Activated CD4-positive, alpha-beta T cell treated with anti-CD3 and anti-CD28 coated beads, Interleukin-2, amount 50 U/mL, for 4 hours (primary cell): Measurements from ENCODE around the gene SLC9C1.
A peak's percentile ranks its signal among the peaks of the same experiment; 100 is the strongest.
"Not testable (repeated sequence)": the region's sequence is repeated elsewhere in the genome, so short reads cannot be mapped to it uniquely, and the experiment has no call there.

Experiments
- DNase-seq, 2 experiments: peaks; one replicate each; pipeline ENCODE4 v3.0.0-alpha.2; 2020

Gene SLC9C1

DNA sequence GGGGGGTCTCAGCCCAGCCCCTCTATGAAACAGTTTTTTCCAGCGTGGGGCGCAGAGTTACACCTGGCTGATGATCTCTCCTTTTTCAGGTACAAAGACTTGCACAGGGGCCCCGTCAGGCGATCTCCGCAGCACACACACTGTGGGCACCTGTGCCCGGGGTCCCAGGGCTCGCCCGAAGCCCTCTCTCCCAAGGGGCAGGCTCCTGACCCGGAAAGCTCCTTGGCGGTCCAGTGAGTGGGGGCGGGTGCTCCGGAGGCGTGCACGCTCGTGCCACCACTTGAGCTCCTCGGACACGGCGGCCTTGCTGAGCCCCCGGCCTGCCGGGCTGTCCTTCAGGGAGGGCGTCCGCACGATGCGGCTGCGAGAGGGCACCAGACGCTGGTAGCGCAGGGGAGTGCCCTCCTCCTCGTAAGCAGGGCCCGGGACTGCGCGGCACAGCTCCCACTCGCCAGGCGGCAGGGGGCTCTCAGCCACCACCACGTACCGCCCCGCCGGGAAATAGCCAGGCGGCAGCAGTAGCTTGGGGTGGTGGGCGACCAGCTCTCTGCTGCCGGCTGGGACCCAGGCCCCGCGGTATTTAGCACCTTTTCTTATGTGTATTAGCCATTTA lies 108.5 kb downstream of the SLC9C1 start:
- DNase-seq: not testable (repeated sequence)

- no peak for DNase-seq
These were observed 118.4 kb downstream of the SLC9C1 start for GRCh38 chr3:112175646-112176045.

- DNase-seq: no peak
These were observed 119.0 kb downstream of the SLC9C1 start for GRCh38 chr3:112175037-112175436.

GRCh38 chr3:112171144-112171543 lies 122.9 kb downstream of the SLC9C1 start:
- DNase-seq: no peak

- DNase-seq: no peak
These were observed 124.0 kb downstream of the SLC9C1 start for GRCh38 chr3:112170046-112170445.

DNA sequence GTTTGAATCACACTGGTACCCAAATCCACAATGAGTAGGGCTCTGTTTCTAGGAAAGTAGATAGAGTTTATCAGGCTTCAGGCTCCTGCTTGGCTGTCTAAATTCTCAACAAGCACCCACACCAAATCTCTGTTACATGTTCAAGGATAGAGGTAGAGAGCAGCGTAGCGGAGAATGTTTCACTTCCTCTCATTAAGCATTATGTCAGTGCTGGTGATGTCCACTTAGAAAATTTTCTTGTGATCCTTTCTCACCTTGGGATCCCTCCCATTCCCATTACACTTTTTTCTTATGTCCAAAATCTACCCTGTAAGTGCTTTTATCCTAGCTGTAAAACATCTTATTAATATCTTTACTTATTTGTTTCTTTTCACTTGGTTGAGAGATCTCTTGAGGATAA lies 126.3 kb downstream of the SLC9C1 start:
- no peak for DNase-seq

- DNase-seq: no peak
These were observed 144.9 kb downstream of the SLC9C1 start for GRCh38 chr3:112149136-112149535.

DNA sequence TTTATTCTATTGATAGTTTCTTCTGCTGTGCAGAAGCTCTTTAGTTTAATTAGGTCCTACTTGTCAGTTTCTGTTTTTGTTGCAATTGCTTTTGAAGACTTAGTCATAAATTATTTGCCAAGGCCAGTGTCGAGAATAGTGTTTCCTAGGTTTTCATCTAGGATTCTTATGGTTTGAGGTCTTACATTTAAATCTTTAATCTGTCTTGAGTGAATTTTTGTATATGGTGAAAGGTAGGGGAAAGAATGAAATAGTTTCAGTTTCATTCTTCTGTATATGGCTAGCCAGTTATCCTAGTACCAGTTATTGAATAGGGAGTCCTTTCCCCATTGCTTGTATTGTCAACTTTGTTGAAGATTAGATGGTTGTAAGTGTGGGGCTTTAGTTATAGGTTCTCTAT lies 150.3 kb downstream of the SLC9C1 start:
- no peak for DNase-seq

- DNase-seq: no peak
These were observed 150.8 kb downstream of the SLC9C1 start for GRCh38 chr3:112143251-112143650.

DNA sequence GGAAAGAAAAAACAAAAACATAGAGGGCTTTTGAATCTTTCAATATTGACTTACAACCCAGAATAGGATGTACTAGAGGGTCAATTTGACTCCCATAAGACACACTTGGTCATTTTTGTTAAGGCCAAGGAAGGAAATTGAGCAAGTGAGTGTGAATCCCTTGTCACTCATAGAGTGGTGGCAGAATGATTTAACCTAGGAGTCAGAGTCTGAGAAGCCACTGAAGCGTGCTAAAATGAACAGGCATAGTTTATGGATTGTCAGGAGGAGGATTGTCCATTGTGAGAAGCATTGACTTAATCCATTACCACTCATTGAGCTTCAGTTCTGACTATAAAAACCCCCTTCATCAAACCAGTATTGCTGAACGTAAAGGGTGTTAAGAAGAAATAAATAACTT lies 152.7 kb downstream of the SLC9C1 start:
- DNase-seq: no peak

GRCh38 chr3:112140584-112140983 lies 153.4 kb downstream of the SLC9C1 start:
- DNase-seq: no peak

DNA sequence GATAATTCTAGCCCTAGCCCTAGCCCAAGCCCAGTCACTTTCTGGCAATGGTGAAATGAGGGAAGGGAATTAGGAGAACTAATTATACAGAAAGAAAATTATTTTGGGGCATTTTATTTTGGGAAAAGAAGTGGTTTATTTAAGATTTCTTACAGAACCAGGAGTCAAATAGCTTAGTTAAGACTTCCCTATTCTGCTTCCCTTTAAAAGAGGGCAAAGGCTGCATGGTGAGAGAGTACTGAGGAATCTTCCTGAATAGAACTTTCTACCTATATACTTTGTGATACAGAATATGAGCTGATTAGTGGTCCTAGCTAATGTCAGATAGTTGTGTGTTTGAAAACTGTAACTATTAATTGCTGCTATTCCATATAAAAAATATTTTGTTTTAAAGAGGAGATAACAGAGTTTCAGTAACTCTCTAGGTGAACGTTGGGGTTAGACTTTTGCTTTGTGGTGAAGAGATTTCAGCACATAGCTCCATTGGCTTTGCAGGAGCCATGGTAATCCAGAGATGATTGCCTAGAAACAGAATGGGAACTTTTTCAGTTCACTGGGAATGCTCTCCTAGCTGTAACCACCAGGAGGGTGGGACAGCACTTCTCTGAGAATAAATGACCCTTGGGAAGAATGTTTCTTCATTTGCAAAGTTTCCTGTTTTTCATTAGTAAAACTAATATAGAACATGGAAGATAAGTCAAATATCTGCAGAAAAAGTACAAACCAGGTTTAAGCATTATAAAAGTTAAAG lies 155.6 kb downstream of the SLC9C1 start:
- no peak for DNase-seq

DNA sequence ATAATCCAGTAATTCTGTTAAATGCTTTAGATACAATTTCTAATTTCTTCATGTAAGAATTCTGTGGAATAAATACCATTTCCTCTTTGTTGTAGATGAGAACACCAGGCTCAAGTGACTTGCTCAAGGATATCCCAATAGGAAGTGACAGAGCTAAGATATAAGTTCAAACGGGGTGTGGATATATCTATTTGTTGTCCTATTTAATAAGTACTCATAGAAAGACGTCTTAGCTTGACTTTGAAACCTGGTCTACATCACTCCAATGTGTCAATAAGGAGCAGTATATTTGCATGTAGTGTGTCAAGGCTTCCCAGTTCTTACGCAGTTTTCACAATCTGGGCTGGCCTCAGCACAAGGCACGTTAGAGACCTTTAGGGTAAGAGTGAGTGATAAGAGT lies 156.2 kb downstream of the SLC9C1 start:
- no peak for DNase-seq

DNA sequence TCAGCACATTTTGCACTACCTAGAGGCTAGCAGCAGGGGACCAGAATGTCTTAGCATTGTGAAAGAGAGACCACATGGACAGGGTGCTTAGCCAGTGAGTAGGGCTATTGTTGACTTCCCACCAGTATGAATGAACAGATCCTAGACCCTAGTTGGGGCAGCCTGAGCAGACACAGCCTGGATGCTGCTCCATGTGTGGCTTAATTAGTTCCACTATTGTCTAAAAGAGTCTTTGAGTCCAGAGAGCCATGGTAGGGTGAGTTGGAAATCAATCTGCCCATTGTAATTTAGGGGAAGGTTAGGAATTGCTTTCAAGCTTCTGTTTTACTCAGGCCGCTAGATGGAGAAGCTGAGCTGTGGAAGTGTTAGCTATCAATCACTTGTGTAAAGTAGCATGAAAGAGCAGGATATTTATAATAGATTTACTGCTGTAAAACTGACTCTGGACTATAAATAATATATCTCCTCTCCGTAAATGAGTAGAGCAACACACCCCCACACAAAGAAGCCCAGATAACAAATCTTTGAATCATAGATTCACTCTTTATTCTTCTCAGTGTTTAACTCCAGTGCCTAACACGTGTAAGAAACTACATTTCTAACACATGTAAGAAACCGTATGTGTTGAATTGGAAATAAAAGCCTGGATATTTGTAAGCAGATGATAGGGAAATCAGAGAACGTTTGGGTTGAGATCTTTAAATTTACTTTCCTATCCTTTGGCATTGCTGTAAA lies 156.9 kb downstream of the SLC9C1 start:
- DNase-seq: peak; percentile 27 to 38

DNA sequence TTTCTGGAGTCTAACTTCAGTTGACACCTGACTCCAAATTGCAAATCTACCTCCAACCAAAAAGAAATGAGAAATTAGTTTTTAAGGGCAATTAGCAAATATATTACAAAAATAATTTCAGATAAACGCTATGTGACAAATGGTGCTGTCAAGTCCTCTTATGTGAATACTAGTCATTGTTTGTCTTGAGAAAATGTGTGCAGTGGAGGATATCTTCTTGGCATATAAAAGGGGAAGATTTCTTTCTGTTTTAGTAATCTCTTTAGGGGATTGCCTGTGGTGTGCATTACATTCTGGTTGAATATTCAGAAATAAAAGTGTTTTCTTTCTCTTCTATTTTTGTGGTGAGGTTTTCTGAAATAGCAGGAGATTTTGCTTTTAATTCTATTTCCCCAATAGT lies 158.0 kb downstream of the SLC9C1 start:
- DNase-seq: no peak

- DNase-seq: no peak
These were observed 159.5 kb downstream of the SLC9C1 start for GRCh38 chr3:112134335-112135124.

GRCh38 chr3:112133626-112134334 lies 160.2 kb downstream of the SLC9C1 start:
- DNase-seq: no peak

DNA sequence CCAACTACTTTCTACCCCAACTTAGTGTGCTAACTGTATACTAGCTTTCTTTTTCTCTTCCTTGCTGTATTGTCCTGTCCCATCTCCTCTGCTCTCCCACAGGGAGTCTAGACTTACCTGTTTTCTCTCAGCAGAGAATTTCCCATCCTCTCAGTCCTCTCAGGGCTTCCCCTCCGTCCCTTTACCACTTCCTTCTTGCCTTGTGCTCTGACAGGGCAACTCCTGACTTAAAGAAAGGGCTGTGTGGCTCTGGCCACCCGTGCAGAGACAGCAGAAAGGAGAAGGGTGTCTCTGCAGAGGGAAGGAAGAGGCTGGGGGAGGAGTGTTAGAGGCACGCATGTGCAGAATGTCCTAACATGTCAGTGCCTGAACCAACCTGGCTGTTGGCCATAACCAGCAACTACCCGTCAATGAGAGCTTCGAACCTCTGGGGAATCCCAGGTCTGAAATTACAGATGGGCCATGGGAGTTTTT lies 161.0 kb downstream of the SLC9C1 start, which contains the start of gene GCSAM:
Gene GCSAM (minus strand): TSS at position 274 of the 474 bp plus-strand sequence. CDS start 128 bp downstream, at position 146.
- peak; percentile 56 to 58 for DNase-seq

DNA sequence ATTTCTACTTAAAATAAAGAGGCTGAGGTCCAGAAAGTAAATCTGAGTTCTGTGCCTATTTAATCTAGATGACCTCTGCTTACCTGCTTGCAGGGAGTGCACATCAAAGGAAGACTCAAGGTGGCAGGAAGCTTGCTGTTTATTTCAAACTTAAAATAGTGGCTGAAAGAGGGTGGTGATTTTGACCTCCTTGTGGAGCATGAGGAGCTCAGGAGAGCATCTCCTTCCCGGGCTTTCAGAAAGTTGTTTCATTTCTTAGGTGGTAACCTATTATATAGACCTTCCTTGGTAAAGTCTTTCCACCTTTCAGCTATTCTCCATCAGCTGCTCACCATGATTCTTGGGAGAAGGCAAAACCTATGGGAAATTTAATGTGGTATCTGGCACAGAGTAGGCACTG lies 161.5 kb downstream of the SLC9C1 start:
- DNase-seq: no peak

DNA sequence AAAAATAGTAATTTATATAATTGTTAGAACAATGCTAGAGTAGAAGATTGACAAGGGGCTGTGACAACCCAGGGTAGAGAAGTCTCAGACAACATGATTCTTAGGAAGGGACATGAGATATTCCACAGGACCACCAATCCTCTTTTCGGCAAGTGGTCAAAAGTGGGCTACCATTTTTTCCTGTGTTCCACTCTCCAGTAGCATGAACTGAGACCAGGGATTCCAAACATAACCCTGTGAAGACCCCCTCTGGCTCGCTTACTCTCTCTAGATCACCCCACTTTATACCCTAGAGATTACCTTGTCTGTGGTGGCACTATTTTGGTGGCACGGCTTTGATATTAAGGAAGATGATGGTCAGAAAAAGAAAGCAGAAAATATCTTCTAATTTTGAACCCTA lies 161.9 kb downstream of the SLC9C1 start:
- no peak for DNase-seq

DNA sequence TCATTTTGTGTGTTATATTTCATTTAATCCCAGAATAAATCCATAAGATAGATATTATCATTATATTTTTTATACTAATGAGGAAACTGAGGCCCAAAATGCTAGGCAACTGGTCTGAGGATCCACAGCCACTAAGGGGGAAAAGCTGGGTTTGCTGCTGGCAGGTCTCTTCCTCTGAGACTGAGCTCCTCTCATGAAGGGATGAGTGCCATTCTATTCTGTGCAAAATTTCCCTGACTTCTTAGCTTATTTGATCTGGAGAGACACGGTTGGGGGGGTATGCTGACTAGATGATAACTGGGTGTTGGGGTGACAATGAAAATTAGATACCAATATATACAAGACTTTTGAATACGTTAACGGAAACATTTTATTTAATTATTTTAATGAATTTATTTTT lies 162.9 kb downstream of the SLC9C1 start:
- DNase-seq: no peak

DNA sequence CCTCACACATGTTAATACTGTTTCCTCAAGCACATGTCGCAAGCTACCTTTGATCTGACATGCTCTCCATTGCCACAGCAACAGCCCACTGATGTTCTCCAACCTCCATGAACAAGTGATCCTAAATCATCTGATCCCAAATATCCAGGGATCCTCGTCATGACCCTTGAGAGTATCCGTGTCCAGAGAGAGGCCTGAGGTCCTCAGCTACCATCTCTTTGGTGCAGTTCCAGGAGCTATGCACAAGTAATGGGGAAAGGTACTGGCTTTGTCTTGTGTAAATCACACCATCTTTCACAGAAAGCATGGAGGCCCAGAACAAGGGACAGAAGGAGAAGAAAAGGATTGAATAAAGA lies 163.4 kb downstream of the SLC9C1 start:
- no peak for DNase-seq
